Retina (tissue), 1 donor: ENCODE measurements around the gene CROT.

Source experiments
- DNase-seq: peaks from one replicate; pipeline ENCODE4 v3.0.0-alpha.2; 2016

Gene CROT

DNA sequence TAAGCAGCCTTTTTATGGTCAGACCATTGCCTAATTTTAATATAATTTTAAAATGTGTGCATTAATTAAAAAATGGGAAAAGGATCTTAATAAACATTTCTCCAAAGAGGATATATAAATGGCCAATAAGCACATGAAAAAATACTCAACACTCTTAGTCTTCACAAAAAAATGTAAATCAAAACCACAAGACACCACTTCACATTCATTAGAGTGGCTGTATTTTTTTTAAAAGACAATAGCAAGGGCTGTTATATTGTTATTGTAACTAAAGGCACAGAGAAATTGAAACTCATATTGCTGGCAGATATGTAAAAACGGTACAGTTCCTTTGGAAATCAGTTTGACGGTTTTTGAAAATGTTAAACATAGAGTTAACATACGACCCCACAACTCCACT lies 3.2 kb upstream of the CROT start:
- DNase-seq: no peak

DNA sequence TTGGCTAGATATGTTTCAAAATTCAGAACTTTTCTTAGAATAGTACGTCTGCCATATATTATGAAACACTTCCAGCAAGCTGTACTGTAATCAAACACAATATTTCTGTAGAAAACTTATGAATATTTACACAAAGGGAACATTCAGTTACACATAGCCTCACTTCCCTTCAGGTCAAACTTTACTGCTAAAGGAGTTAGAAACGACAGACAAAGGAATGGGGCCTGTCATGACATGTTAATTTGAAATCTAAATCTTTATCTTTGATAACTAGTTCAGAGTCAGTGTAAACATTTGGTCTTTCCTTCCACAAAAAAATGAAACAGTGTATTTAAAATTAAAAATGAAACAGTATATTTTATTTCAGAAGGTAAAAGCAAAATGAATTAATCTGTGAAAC lies 1.0 kb upstream of the CROT start:
- no peak for DNase-seq

DNA sequence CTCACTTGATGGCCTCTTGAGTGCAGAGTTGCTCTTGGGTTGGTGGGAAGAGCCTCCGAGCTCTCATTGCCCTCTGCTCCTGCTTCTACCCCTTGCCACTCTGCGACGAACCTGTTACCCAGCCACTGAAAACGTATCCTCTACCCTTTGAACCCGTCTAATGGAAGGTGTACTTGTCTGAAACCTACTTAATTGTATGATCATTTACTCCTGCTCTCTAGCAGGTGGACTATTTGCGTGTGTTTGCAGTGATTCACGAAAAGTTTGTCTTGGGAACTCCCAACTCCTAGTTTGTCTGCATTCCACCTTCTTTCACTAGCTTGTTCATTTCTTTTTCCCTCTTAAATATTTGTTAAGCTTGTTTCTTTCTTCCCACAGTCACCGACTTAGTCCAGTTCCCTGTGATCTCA lies 503 bp downstream of the CROT start:
- no peak for DNase-seq

DNA sequence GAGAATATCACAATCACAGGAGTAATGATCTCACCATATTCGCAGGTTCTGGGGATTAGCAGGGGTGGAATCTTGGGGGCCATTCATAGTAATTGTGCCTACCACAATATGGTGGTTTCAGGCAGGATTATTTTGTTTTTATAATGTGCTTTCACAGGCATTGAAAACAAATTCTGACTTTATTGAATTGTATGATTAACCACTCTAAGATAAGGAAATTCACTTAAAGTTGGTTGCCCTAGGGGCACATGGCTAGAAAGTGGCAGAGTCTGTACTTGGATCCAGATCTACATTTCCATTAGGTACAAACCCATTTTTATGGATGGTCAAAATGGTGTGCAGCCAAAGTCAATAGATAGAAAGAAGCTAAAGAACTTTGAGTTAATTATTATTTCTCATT lies 1.7 kb downstream of the CROT start:
- no peak for DNase-seq

DNA sequence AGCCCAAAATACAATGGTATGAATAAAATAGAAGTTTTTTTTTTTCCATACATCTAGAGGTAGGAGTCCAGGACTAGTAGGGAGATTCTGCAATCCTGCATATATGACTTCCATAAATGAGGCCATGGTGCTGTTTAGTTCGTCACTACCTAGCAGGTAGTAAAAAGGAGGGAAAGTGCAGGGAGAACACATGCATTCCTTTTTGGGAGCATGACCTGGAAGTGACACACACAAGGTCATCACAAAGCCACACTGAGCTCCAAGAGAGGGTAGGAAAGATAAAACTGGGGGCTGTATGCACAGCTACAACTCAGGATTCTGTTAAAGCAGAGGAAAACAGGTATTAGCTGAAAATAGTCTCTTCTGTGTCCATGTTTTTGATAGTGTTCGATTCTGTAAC lies 2.2 kb downstream of the CROT start:
- DNase-seq: no peak

DNA sequence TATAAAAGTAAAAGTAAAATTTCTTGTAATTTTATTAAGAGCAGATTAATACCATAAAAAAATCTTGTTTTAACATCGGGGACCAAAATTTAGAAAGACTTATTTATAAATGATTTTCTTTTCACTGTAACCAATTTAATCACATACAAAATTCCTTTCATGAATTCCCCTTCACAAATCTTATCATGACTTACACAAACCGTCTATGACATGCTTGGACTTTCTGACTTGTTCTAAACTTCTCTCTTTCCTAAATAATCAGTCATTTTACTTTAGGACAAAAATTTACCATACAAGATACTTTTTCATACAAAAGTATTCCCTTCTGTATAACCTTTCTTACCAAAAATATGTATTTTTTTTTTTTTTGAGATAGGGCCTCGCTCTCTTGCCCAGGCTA lies 9.3 kb downstream of the CROT start:
- DNase-seq: no peak

DNA sequence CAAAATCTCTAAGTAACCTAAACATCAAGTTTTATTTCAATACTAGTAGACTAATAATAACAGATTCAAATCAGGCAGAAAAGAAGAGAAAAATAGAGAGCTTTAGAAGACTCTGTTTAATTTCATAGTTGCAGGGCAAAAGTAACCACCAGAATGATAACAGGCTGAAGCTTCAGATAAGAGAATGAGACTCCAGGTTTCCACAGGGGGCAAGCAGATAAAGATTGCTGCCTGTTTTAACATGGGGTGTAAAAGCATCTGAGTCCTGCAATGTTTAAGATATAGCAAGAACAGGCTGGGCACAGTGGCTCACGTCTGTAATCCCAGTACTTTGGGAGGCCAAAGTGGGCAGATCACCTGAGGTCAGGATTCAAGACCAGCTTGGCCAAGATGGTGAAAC lies 11.0 kb downstream of the CROT start:
- no peak for DNase-seq

DNA sequence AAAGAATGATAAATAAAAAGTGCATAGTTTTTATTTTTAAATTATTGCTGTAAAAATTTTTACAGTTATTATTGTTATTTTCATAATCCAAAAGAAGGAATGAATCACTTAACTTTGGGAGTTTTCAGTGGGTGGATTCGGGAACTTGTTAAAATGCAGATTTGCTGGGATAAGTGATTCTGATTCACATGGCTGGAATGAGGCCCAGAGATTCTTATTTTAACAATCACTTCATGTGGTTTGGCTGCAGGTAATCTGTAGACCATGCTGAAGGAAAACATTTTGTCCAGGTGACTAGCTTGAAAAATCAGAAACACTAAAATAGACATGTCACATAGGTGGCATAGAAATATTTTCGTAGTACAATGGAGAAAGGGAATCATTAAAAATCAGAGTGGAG lies 13.9 kb downstream of the CROT start:
- no peak for DNase-seq

DNA sequence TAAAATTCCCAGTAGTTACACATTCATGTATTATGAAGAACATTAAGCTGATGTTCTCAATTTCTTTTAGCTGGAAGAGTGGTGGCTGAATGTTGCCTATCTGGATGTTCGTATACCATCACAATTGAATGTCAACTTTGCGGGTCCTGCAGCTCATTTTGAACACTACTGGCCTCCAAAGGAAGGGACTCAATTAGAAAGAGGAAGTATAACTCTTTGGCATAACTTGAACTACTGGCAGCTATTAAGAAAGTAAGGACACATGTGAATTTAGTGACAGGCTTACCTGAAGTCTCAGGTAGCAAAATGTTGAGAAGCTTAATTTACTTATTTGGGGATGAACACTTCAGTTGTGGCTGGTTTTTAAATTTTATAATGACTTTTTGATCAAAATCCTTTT lies 15.9 kb downstream of the CROT start:
- DNase-seq: no peak

DNA sequence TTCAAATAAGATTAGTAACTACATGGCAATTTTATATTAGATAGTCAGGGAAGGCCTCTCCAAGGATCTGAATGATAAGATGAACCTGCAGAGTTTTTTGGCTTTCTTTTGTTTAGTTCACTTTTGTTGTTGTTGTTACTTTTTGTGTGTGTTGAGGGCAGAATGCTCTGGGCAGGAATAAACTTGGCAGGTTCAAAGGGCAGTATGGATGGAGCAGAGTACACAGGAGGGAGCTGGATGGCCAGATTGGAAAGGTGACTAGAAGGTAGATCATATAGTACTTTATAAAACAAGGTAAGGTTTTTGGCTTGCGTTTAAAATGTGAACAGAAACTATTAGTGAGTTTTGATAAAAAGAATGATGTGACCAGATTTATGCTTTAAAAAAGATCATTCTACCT lies 17.9 kb downstream of the CROT start:
- DNase-seq: no peak

DNA sequence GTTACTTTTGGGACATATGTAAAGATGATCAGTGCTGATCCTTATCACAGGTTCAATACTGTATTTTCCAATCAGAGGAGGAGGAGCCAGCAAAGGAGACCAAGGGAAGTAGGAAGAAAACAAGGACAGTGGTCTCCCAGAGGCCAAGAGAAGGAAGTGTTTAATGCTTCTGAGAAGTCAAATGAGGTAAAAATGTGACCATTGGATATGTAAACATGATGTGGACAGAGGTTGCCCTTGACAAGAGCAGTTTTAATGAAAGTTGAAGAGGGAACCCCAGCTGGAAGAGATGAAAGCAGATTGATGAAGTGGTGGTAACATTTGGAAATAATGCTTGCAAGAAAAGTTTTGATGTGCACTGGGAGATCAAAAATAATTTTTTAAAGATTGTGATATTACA lies 18.8 kb downstream of the CROT start:
- DNase-seq: no peak

DNA sequence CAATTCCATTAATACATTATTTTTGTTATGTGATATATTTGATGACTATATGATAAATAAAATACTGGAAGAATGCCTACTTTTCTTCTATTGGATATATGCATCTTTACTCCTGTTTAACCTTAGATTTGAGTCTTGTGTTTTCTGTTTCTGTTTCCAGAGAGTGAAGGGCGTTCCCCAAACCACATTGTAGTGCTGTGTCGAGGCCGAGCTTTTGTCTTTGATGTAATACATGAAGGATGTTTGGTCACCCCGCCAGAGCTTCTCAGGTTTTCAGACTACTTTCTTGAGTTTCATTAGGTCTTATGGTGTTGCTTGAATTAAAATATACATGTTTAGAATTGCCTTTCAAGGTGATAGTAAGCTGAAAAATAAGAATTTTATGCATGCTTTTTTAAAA lies 23.8 kb downstream of the CROT start:
- DNase-seq: no peak

DNA sequence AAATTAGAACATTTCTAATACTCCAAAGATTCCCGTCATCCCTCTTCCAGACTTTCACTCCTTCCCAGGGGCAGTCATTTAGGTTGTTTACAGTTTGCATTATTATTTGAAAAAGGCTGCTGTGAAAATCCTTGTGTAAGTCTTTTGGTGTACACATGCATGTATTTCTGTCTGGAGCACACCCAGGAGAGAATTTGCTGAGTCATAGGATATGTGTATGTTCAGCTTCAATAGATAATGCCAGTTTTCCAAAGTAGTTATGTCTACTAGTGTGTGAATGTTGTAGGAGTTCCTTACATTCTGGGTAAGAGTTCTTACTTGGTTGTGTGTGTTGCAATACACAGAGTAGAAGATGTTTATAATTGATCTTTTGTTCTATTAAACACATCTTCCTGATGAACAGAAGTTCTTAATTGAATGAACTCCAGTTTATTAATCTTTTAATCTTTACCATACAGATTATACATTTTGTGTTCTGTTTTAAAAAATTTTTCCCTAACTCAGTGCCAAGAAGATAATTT lies 25.3 kb downstream of the CROT start:
- no peak for DNase-seq

DNA sequence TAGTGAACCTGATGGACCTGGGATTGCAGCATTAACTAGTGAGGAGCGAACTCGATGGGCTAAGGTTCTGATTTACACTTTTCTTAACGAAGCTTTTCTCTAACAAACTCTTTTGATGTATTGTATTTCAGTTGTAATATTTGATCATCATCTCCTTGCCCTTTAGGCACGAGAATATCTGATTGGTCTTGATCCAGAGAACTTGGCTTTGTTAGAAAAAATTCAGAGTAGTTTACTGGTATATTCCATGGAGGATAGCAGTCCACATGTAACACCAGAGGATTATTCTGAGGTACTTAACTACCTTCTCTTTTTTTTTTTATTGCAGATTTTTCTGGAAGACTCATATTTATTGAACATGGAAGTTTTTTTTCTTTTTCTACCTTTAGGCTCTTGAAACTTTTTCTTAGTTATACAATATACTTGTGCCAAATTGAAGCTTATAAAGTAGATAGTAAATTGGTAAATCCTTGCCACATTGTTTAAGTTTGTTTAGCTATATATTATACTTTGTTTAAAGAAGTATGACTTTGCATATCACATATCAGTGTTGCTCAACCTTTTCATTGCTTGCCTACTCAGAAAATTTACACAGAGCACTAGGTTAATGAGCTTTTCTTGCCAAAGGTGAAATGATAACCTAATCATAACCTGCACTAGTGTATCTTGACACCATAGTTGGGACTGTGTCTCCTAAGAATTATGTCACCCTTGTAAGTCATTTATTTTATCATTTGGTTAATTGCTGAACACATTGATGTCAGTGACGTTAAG lies 30.4 kb downstream of the CROT start:
- no peak for DNase-seq

DNA sequence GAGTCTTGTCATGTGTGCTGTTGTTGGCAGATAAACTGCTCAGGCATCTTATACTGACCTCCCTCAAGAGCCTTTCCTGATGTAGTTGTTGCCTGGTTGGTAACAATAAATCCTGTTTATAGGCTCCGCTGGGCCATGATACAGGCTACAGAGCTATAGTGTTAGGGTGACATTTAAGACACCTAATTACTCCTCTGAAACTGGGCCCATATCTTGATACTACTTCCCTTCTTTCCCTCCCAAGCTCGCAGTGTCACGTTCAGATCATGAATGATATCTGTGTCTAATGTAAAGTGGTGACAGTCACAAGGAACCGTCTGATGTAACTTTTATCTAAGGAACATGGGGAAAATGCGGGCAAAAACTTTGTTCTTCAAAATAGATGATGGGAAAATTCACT lies 35.4 kb downstream of the CROT start:
- no peak for DNase-seq

DNA sequence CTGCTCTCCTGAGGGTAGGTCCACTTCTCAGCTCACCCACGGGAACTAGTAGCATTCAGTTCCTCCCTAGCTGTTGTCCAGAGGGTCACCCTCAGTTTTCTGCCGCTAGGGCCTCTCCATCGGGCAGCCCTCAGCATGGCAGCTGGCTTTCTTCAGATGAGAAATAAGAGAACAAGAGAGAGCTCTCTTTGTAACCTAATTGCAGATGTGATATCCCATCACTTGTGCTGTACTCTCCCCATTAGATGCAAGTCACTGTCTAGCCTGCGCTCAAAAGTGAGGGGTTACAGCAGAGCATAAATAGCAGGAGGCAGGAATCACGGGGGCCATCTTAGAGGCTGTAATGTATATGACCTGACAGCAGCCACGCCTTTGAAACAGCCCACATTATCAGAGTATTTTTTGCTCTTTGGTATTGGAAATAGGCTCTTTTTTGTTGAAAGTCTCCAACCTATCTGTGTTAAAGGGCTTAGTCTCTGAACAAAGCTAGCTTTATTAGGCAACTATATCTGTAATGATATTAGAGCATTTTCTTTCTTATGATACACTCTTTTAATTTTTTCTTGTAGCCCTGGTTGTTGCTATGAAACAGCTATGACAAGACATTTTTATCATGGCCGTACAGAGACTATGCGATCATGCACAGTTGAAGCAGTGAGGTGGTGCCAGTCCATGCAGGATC lies 45.7 kb downstream of the CROT start:
- DNase-seq: peak; percentile 29

DNA sequence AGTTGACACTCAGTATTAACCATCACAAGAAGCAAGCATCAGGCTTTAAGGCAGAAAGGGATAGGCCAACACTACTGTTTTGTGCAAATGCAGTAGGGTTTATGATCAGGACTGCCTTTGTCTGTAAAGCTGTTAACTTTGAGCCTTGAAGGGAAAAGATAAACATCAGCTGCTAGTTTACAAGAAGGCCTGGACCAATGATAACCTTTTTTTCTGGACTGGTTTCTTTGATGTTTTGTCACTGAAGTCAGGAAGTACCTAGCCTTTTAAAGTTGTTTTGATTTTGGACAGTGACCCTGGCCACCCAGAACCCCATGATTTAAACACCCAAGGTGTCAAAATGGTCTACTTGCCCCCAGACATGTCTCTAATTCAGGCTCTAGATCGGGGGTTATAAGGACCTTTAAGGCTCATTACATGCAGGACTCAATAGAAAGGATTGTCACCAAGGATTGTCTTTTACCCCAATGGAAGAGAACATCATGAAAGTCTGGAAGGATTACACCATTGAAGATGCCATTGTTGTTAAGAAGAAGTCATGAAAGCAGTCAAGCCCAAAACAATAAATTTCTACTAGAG lies 50.1 kb downstream of the CROT start:
- DNase-seq: no peak

DNA sequence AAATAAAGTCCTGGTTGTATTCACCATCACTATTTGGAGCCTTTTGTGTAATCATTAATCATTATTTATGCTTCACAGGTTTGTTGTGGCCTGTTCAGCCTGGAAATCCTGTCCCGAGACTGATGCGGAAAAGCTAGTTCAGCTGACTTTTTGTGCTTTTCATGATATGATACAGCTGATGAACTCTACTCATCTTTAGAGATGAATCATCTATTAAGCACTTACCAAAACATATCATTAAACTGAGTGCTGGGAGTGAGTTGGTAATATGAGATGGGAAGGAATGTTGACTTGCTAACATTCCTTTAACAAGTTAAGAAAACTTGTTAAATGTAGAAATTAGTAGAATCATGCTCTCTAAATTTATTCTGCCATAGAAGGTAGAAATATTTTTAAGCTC lies 53.0 kb downstream of the CROT start:
- DNase-seq: no peak

DNA sequence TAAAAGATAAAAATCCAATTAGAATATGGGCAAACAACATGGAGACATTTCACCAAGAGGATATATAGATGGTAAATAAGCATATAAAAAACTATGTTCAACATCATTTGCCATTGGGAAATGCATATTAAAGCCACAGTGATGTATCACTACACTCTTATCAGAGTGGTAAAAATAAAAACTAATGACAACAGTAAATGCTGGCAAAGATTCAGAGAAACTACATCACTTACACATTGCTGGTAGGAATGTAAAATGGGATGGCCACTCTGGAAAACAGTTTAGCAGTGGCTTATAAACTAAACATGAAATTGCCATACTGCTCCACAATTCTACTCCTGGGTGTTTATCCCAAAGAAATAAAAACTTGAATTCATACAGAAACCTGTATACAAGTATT lies 59.2 kb downstream of the CROT start:
- no peak for DNase-seq

DNA sequence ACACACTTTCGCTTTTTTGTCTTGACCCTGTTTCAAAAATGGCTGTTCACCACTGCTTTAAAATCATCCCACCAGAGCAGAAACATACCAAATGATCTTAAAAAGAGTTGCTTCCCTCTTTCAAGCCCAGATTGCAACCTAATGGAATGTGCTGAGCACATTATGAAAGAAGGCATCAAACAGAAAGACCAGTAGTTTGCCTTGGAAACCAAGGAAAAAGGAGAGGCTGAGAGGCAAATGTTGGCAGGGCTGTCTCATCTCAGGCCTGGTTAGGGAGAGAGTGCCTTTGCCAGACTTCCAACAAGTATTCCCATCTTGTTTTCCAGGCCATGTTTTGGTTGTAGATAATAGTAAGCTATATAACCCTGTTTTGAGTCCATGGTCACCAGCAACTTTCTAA lies 65.7 kb downstream of the CROT start:
- DNase-seq: no peak

DNA sequence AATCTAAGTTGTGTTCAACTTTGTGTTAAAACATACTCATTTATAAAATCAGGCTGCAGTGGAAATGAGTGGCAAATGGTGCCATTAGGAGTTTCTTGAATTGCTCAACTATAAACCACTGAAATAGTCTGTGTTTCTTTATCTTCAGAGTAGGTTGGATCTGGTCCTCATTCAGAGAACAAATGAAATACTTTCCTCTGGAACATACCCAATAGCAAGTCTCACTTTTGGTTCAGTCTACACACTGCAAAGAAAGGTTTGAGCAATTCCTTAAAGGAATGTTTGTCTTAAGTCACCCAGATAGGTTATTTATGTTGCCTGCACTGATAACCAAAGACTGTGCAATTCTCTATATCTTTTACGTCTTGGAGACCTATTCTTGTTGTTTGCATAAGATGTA lies 67.6 kb downstream of the CROT start:
- DNase-seq: no peak

DNA sequence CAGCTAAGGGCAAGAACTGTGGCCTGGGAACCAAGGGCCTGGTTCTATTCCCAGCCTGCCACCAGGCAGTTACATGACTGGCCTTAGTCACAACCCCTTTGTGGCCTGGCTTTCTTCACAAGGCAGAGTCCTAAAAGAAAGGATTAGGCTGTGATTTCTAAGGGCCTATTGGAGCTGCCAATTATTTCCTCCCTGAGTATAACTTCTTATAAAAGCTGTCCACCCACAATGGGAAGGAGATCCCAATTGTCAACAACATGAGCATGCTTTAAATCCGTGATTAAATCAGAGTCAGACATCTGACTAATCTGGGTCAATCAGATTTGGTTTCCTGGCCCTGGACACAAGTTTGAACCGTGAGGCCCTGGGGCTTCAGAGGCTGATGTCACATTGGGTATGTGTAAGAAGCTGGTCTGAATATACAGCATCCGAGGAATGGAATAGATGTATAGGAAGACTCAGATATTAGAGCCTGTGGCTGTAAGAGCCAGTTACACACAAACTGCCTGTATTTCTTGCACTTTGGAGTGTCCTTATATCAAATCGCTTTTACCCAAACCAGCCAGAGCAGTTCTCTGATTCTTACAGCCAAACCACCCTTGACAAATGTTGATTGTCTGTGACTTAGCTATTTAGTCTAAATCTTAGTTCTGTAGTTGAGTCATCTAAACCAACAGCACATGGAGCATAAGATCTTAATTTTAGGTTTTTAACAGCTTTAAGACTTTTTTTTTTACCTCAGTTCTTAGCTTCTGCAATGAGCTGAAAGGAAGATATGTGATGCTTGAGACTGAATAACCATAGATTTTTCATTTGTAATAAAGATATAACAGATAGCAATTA lies 68.7 kb downstream of the CROT start:
- DNase-seq: peak; percentile 19

DNA sequence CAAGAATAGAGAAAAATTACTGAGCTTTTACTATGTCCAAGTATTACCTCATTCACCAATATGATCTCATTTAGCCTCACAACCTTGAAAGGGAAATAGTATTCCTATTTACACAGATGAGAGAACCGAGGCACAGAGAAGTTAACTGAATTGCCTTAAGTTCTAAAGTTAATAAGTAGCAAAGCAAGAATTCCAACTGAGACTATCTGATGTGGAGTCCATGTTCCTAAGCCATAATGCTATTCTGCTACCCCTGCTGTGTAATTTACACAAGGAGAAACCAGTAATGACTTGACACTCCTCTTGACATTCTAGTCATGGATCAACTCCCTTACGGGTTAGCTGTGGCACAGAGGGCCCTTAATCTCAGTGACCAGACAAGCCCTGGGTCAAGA lies 69.3 kb downstream of the CROT start:
- no peak for DNase-seq
